PC-9 (cell line): ENCODE data around the gene PRDM16.

Source experiments
- EZH2 ChIP-seq: fragments of 200-600 bp; sonication (generic); IDR thresholded peaks from 2 replicates; pipeline ENCODE4 v1.8.0; 2017; ENCODE audit warnings: antibody characterized with exemption, low read depth
- TF ChIP-seq, protein P1 (sequence below): fragments of 200-600 bp; sonication (generic); conservative IDR thresholded peaks from 2 replicates; pipeline ENCODE4 v1.6.1; 2017; ENCODE audit warnings: mixed run types, antibody characterized with exemption, mild to moderate bottlenecking, moderate library complexity

DNA sequence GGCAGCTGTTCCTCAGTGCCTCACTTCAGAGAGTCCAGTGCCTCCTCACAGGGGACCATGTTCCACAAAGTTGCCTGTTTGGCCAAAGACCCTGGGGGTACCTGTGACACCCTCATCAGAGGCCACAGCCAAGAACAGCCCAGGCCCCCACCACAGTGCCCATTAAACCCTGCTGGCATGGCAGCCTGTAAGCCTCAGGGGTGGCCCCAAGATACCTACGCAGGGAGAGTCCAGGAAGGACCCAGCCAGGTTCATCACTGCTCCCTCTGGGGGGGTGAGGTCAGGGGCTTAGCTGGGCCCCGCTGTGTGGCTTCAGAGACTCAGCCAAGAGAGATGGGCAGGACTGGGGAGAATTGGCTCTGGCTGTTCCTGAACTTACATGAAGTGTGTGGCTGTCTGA lies 19.1 kb upstream of the PRDM16 start:
- TF ChIP-seq, protein P1, sequence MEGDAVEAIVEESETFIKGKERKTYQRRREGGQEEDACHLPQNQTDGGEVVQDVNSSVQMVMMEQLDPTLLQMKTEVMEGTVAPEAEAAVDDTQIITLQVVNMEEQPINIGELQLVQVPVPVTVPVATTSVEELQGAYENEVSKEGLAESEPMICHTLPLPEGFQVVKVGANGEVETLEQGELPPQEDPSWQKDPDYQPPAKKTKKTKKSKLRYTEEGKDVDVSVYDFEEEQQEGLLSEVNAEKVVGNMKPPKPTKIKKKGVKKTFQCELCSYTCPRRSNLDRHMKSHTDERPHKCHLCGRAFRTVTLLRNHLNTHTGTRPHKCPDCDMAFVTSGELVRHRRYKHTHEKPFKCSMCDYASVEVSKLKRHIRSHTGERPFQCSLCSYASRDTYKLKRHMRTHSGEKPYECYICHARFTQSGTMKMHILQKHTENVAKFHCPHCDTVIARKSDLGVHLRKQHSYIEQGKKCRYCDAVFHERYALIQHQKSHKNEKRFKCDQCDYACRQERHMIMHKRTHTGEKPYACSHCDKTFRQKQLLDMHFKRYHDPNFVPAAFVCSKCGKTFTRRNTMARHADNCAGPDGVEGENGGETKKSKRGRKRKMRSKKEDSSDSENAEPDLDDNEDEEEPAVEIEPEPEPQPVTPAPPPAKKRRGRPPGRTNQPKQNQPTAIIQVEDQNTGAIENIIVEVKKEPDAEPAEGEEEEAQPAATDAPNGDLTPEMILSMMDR, result no peak
- TF ChIP-seq EZH2, result no peak
